ENCODE data around the gene BICRA.
"Not testable (repeated sequence)": the region's sequence is repeated elsewhere in the genome, so short reads cannot be mapped to it uniquely, and the experiment has no call there.

BICRA gene

DNA sequence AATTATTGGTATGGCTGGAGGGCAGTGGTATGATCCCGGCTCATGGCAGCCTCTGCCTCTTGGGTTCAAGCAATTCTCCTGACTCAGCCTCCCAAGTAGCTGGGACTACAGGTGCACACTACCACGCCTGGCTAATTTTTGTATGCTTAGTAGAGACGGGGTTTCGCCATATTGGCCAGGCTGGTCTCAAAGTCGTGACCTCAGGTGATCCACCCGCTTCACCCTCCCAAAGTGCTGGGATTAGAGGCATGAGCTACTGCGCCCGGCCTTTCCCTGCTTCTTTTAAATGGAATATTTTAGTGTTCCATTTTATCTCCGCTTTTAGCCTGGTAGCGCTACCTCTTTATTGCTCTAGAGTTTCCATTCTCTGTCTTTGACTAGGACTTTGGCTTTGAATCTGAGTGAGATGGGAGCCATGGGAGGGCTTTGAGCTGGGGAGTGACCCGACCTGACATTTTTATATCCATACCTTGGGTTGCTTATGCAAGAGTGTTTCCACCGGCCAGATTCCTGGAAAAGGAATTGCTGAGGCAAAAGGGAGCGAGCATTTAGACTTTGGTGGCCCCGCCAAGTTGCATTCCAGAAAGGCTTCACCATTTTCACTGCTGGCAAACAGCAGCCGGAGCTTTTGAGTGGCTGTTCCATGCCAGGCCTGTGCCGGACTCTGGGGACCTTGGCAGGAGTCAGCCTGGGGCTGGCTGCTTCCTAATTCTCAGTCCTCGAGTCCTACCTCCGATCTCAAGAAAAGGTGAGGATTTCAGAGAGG is 22.9 kb downstream of the BICRA start:
- no peak for DNase-seq

DNA sequence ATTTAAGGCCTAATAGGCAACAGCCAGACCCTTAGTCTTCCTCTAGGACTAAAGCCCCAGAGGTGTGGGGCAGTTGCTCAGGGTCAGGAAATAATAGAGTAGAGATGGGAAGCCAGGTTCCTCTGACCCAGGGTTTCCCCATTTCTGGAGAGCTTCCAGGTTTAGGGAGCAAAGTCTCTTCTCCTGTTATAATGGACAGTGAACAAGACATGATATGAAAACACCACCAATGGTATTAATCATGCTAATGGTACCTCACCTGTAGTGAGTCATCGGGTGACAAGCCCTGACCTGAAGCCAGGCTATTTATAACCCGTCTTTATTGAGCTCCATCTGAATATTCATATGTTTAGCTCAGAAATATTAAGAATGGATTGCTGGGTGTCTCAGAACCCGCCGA is 24.6 kb downstream of the BICRA start:
- no peak for DNase-seq

DNA sequence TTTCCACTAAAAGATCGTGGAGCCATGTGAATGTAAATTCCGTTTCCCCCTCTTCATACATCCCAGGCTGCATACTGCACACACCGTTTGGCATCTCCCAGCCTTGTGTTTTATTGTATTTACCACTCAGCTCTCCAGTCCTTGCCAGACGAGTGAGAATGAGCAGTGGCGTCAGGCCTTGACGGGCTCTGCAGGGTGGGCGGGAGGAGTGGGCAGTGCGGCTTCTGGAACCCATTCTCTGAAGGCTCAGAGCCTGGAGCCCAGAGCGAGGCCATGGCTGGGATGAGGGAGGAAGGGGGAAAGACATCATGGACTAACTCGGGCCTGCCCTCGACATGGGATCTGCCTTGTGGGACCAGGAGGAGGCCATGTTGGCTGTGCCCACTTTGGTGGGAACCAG is 25.1 kb downstream of the BICRA start:
- no peak for DNase-seq

DNA sequence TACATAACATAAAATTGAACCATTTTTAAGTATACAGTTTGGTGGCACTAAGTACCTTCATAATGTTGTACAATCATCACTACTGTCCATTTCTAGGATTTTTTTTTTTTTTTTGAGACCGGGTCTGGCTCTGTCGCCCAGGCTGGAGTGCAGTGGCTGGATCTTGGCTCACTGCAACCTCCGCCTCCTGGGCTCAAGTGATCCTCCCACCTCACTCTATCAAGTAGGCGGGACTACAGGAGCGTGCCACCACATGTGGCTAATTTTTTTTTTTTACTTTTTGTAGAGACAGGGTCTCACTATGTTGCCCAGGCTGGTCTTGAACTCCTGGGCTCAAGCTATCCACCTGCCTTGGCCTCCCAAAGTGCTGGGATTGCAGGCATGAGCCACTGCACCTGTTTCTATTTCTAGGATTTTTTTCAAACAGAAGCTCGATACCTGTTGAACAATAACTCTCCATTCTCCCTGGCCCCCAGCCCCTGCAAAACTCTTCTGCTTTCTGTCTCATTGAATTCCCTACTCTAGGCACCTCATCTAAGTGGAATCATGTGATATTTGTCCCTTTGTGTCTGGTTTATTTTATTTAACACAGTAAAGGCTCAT is 26.3 kb downstream of the BICRA start:
- not testable (repeated sequence) for DNase-seq

DNA sequence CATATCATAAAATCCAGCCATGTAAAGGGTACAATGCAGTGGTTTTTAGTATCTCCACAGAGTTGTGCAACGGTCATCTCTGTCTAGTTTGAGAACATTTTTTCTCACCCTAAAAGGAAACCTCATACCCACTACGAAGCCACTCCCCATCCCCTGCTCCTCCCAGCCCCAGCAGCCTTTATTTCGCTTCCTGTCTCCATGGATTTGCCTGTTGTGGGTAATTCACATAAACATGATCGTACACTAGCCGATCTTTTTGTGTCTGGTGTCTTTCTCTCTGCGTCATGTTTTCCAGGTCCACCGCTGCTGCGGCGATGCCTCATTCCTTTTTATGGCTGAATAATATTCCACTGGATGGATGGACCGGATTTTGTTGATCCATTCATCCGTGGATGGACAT is 28.6 kb downstream of the BICRA start:
- DNase-seq: peak; percentile 22

DNA sequence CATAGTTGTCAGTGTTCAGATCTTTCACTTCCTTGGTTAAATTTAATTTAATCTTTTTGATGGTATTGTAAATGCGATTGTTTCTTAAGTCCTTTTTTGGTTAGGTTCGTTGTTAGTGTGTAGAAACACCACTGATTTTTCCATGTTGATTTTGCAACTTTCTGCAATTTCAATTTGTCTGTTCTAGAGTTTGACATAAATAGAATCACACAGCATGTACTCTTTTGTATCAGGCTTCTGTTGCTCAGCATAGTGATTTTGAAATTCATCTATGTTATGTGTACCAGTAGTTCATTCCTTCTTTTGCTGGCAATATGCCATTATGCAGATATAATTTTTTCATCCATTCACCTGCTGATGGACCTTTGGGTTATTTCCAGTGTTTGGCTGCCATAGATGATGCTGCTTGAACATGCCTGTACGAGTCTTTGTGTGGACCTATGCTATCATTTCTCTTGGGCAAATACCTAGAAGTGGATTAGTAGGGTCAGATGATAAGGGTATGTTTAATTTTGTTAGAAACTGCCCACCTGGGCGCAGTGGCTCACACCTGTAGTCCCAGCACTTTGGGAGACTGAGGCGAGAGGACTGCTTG is 33.1 kb downstream of the BICRA start:
- no peak for DNase-seq

DNA sequence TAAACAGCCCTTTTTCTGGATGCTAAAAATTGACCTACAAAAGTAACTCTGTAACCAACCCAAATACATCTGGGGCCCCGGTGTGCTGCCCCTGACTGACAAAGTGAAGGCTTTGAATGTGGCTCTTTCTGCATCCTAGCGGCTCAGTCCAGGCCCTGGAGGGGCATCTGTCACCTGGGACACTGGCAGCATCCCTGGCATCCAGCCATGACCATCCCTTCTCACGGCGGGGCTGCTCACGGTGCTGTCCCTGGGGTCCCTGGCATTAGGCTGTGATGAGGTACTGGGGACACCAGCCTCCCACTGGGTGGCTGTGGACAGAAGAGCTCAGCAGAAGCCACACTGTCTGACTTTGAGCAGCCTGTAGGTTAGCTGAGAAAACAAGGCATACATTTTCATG is 34.3 kb downstream of the BICRA start:
- DNase-seq: no peak

DNA sequence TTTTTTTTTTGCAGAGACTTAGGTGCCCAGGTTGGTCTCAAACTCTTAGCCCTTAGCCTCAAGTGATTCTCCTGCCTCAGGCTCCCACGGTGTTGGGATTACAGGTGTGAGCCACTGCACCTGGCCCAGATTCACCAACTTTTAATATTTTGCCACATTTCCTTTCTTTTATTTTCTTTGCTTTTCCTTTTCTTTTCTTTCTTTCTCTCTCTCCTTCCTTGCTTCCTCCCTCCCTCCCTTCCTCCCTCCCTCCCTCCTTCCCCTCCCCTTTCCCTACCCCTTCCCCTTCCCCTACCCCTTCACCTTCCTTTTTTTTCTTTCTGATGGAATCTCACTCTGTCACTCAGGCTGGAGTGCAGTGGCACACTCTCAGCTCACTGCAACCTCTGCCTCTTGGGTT is 35.3 kb downstream of the BICRA start:
- DNase-seq: no peak

DNA sequence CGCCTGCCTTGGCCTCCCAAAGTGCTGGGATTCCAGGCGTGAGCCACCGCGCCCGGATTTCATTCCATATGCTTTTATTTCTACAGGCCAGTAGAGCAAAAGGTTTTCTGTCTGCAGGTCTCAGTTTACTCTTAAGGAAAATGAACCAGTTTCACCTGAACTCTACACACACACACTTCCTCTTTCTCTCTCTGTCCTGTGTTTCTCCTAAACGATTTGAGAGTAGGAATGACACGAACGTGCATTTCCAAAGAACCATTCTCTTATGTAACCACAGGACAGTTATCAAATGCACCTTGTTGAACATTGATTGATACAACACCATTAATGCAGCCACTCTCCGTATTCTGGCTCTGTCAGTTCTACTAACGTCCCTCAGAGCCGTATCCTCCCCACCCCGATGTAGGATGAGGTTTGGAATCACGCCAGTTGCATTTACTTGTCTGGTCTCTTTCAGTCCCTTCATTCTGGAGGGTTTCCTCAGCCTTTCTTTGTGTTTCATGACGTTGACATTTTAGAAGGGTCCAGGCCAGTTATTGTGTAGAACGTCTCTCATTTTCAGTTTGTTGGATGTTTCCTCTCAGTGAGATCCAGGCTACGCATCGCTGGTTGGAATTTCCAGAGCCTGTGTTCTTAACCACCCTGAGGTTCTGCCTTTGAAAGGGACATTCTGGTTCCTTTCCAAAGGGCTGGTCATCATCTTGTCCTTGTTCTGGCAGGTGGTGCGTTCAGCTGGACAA is 36.0 kb downstream of the BICRA start:
- no peak for DNase-seq

DNA sequence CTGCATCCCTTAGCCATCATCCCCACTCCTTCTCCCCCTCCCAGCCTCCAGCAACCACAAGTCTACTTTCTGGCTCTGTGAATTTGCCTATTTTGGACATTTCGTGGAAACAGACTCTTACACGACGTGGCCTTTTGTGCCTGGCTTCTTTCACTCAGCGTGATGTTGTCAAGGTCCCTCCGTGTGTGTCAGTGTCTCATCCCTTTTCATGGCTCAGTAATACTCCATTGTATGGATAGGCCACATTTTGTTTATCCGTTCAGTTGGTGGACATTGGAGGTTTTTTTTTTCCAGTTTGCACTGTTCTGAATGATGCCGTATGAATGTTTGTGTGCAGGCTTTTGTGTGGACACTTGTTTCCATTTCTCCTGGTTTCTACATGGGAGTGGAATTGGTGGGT is 38.0 kb downstream of the BICRA start:
- no peak for DNase-seq

DNA sequence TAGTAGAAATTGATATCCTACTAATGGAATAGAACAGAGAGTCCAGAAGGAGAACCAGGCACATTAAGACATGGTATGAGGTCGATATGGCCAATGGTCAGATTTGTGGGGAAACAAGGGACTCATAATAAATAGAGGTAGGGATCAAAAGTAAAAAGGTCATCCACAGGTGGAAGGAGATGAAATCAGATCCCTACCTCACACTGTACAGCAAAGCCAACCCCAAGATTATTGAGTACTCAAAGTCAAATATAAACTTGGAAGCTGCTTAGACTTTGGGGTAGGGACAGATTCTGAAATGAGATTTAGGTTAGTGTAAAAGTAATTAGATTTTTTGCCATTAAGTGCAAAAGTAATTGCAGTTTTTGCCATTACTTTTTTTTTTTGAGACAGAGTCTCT is 40.7 kb downstream of the BICRA start:
- DNase-seq: no peak

DNA sequence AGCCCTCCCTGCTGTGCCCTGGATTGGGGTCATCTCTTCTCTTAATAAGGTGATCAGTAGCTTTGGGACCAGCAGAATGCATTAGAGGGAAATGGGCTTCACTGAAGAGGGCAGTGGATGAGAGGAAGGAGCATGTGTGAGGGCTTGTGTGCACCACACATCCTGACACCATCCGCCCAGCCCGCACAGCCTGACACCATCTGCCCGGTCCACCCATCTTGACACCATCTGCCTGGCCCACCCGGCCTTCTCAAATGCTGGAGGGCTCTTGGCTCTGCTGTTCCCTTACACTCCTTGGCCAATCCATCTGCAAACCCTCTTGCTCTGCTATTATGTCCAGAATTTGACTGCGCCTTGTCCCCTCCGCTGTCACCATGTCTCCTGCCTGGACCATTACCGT is 41.8 kb downstream of the BICRA start:
- DNase-seq: no peak

DNA sequence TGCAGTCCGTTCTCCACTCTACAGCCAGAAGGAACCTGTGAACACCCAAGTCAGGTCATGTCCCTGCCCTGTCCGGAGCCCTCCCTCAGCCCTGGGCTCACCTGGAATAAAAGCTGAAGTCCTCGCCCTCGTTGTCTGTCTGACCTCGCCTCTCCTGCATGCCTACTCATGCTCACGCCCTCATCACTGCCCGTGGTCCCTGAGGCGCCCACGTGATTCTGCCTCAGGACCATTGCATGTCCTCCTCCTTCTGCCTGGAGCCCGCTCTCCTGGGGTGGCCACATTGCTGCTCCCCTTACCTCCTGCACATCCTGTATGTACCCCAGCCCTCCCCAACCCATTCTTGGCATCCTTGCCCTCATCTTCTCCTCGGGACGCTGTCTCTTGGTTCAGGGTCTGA is 42.2 kb downstream of the BICRA start:
- DNase-seq: no peak

DNA sequence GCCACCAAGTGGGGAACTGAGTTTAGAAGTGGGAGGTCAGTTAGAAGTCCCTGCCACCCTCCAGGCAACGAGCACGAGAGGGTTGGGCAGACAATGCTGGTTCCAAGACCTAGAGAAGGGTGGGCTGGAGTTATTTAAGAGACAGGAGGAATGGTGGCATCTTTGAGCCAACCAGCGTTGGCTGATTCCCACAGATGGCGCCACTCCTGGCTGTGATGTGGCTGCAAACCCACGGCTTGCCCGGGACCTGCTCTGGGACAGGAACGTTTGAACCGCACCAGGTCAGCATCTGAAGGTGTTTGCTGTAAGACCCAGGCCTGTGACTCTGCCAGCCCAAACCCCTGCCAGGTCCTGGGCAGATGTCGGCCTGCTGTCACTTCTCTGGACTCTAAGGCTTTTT is 42.8 kb downstream of the BICRA start:
- DNase-seq: no peak

DNA sequence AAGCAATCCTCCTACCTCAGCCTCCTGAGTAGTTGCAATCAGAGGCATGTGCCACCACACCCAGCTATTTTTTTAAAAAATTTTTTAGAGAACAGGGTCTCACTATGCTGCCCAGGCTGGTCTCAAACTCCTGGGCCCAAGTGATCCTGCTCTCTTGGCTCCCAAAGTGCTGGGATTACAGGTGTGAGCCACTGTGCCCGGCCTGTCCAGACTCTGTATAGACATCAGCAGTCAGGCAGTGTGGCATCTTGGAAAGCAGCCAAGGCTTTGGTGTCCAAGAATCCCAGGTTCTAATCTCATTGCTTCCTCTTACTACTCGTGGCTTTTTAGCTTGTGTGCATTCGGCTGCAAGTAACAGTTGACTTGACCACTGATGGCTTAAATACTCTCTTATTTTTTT is 43.4 kb downstream of the BICRA start:
- no peak for DNase-seq

DNA sequence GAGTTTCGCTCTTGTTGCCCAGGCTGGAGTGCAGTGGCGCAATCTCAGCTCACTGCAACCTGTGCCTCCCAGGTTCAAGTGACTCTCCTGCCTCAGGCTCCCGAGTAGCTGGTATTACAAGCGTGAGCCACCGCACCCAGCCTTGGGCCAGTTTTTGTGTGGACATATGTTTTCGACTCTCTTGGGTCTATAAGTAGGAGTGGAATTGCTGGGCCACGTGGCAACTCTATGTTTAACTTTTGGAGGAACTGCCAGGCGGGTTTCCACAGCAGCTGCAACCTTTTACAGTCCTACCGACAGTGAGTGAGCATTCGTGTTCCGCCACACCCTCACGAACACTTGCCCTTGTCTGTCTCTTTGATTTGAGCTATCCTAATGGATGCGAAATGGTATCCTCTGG is 44.9 kb downstream of the BICRA start:
- DNase-seq: no peak

DNA sequence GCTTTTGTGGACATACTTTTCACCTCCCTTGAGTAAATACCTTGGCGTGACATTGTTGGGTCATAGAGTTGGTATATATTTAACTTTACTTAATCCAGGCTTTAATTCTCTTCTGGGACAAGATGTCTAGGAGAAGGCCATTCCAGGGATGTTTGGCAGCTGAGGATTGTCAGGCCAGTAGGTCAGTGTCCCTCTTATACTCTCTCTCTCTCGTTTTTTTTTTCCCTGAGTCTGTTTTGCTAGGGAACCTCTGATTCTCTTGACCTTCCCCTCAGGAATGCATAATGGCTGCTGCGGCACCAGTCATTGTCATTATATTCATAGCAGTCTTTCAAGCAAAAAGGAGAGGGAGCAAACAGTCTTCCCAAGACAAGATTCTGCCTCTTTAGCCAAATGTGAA is 48.8 kb downstream of the BICRA start:
- no peak for DNase-seq

DNA sequence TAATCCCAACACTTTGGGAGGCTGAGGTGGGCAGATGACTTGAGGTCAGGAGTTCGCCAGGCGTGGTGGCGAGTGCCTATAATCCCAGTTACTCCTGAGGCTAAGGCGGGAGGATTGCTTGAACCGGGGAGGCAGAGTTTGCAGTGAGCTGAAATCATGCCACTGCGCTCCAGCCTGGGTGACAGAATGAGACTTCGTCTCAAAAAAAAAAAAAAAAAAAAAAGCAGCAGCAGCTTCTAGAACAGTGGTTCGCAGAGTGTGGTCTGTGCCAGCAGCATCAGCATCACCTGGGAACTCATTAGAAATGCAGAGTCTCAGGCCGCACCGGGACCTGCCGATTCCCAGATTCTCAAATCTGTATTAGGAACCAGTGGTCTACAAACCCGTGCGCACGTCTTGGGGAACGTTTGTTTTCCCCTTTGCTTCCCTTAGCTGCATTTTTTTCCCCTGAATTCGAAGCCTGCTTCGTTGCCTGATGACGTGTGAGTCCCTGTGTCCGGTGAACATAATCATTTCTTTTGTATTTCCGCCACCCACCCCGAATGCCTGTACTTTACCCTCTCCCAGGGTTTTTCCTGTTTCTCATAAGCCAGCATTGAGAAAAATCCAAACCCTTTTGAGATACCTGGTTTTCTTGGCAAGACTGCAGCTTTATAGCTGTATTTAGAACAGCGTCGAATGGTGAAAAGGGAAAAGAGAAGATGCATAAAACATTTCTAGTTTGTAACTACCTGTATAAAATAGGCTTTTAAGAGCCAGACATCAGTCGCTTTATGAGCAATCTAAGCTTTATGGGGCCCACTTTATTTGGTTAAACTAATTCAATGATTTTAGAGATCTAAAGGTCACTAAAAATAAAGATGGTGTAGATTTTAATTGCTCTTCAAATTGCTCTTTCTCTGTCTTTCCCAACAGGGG is 49.8 kb downstream of the BICRA start:
- no peak for DNase-seq

DNA sequence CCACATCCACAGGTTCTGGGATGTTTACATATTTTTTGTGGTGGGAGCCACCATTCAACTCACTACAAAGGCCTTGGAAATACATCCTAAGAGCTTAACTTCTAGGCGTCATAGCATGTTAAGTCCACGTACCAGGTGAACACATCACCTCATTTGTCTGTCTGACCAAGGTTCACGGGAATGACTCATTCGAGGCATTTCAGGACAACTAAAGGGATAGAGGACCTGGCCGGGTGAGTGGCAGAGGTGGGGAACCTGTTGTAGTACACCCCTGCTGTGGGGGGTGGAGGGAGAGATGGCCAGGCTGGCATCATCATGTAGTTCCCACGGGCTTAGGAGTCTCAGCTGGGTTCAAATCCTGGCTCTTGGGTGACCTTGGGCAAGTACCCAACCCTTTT is 51.5 kb downstream of the BICRA start:
- DNase-seq: no peak

DNA sequence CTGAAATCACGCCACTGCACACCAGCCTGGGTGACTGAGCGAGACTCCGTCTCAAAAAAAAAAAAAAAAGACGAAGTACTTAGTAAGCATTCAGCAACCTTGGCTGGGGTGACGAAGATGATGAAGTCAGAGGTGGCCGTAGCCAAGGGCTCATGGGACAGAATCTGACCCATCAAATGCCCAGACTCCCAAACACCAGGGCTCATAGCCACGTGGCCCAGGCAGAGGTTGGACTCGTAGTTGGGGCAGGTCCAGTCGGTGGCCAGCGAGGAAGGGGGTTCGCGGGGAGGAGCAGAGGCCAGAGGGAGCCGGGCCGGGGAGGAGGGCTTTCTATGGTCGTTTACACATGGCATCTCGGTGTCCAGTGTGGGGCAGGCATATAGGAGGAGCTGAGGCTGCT is 52.2 kb downstream of the BICRA start:
- DNase-seq: no peak

DNA sequence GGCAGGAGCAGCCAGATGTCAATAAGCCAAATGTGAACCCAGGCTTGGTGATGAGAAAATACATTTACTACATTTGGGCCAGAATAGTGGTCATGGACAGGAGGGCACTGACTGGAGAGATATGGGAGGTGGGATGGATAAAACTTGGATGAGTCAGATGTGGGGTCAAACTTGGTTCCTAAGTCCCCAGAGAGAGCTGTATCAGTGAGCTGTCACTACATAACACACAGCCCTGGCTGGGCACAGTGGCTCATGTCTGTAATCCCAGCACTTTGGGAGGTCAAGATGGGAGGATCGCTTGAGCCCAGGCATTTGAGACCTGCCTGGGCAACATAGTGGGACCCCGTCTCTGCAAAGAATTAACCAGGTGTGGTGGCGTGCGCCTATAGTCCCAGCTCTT is 52.7 kb downstream of the BICRA start:
- DNase-seq: no peak

DNA sequence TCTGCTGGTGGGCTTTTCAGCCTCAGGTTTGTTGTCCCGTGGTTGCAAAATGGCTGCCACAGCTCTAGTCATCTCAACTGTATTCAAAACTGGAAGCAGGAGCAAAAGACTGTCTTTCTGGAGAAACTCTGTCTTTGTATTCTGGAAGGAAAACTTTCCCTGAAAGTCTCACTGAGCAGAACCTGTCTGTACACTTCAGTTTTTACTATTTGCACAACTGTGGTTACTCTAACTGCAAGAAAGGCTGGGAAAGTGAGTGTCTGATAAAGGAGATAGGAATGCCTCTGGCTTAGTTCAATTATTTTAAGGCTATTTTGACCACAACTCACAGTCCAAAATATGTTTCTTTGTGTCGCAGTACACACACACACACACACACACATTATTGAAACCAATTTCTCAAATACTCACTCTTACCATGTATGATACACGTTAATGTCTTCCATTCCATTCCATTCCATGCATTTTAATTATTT is 54.5 kb downstream of the BICRA start:
- DNase-seq: no peak

Measured in GF-D8 (cell line).